GM12878 (cell line): ENCODE results near the gene FAM83D. TPM values are rescaled to one million over a fixed set of nuclear protein-coding genes. Genes with fewer than 3 reads are reported as not detected.

Experiments
- ATAC-seq: fragments of 200-7000 bp; cut with Tn5 transposase; 3 replicates; pipeline ENCODE4 v1.9.1; 2020; ENCODE audit warnings: mild to moderate bottlenecking, moderate library complexity
- BruUV-seq: library from RNA; stranded (reverse); fragments of 400-500 nt; replicated peaks from 2 replicates; lab custom pipeline; 2021; lab: Mats Ljungman, UMichigan
- CTCF ChIA-PET: fragments of 300-600 bp; sonication (Branson Sonifier 250); formaldehyde crosslinking; extraction: SDS; loops from one replicate; lab custom pipeline; 2021; ENCODE audit warnings: inconsistent platforms; lab: Yijun Ruan, JAX
- POLR2A ChIA-PET: fragments of 350-600 bp; formaldehyde crosslinking; extraction: SDS; loops from one replicate; lab custom pipeline; 2021; ENCODE audit warnings: inconsistent platforms; lab: Charles Lee
- RAD21 ChIA-PET: fragments of 300-600 bp; sonication (Branson Sonifier 250); formaldehyde crosslinking; loops from one replicate; lab custom pipeline; 2023; ENCODE audit warnings: antibody characterized with exemption; ENCODE audit not compliant: unreplicated experiment; lab: Charles Lee
- SMC1A ChIA-PET: fragments of 300-600 bp; sonication (Branson Sonifier 250); formaldehyde crosslinking; loops from one replicate; lab custom pipeline; 2023; ENCODE audit not compliant: unreplicated experiment, uncharacterized antibody; lab: Charles Lee
- DNase-seq: peaks from one replicate; pipeline ENCODE4 v3.0.0-alpha.2; 2011; ENCODE audit warnings: low read depth, low spot score
- FAIRE-seq: peaks from 3 replicates; lab custom pipeline; 2011; peaks lifted over from hg19 to GRCh38; lab: Jason Lieb, UNC
- H2AFZ ChIP-seq: 2 replicates; pipeline ENCODE4 v1.6.0; 2011; ENCODE audit warnings: low read depth, low read length, control low read depth; ENCODE audit not compliant: control insufficient read depth
- H3K27ac ChIP-seq: 2 replicates; pipeline ENCODE4 v1.5.1; 2011; ENCODE audit warnings: control low read depth; ENCODE audit not compliant: control insufficient read depth, insufficient read depth
- H3K27me3 ChIP-seq, 2 experiments: replicated peaks in 1 of 2; 2 replicates each; pipeline versions ENCODE4 v1.6.0 to v1.6.1; 2011; ENCODE audit warnings: low read length in 1 of 2; ENCODE audit not compliant: control insufficient read depth in 2 of 2, insufficient read depth in 2 of 2
- H3K36me3 ChIP-seq, 2 experiments: 2 replicates each; pipeline ENCODE4 v1.5.1; 2011; ENCODE audit warnings: low read length in 1 of 2; ENCODE audit not compliant: control insufficient read depth in 2 of 2, insufficient read depth in 2 of 2
- H3K4me1 ChIP-seq: 2 replicates; pipeline ENCODE4 v1.6.1; 2011; ENCODE audit warnings: mild to moderate bottlenecking, low read length, moderate library complexity, mixed read lengths; ENCODE audit not compliant: control insufficient read depth, insufficient read depth
- H3K4me2 ChIP-seq: 2 replicates; pipeline ENCODE4 v1.6.0; 2011; ENCODE audit warnings: control low read depth; ENCODE audit not compliant: control insufficient read depth, insufficient read depth
- H3K4me3 ChIP-seq: fragments of 200-600 bp; sonication (generic); 2 replicates; pipeline ENCODE4 v1.5.1; 2016
- H3K79me2 ChIP-seq: 2 replicates; pipeline ENCODE4 v1.6.0; 2011; ENCODE audit warnings: low read length; ENCODE audit not compliant: control insufficient read depth, insufficient read depth
- H3K9ac ChIP-seq: 2 replicates; pipeline ENCODE4 v1.8.0; 2011; ENCODE audit warnings: low read length, control low read depth, mixed read lengths; ENCODE audit not compliant: control insufficient read depth, insufficient read depth
- H3K9me3 ChIP-seq: replicated peaks from 3 replicates; pipeline ENCODE4 v1.5.1; 2011; ENCODE audit warnings: mild to moderate bottlenecking, low read length; ENCODE audit not compliant: control insufficient read depth, insufficient read depth
- H4K20me1 ChIP-seq: 2 replicates; pipeline ENCODE4 v1.6.0; 2011; ENCODE audit not compliant: control insufficient read depth, insufficient read depth
- EED ChIP-seq: sonication (generic); IDR thresholded peaks from 2 replicates; pipeline ENCODE4 v1.6.1; 2016; ENCODE audit warnings: antibody characterized with exemption, low read depth
- IRF5 ChIP-seq: fragments of 450-650 bp; IDR thresholded peaks from 2 replicates; pipeline ENCODE4 v1.6.1; 2017; ENCODE audit warnings: borderline replicate concordance
- MLLT1 ChIP-seq: fragments of 450-650 bp; IDR thresholded peaks from 2 replicates; pipeline ENCODE4 v1.6.1; 2016; ENCODE audit warnings: mild to moderate bottlenecking
- NFYA ChIP-seq: IDR thresholded peaks from 2 replicates; pipeline ENCODE4 v1.6.1; 2011; ENCODE audit warnings: low read depth, mild to moderate bottlenecking, low read length, improper control_type of control experiment, borderline replicate concordance
- USF1 ChIP-seq: IDR thresholded peaks from 2 replicates; pipeline ENCODE4 v1.6.1; 2011; ENCODE audit warnings: borderline replicate concordance, low read depth, mild to moderate bottlenecking, moderate library complexity, mixed read lengths, low read length; ENCODE audit not compliant: insufficient read depth; ENCODE audit errors: extremely low read length
- ZBTB33 ChIP-seq: fragments of 450-650 bp; IDR thresholded peaks from 2 replicates; pipeline ENCODE4 v1.6.1; 2017; ENCODE audit warnings: mild to moderate bottlenecking
- ZNF687 ChIP-seq: fragments of 450-650 bp; IDR thresholded peaks from 2 replicates; pipeline ENCODE4 v1.6.1; 2017; ENCODE audit warnings: mild to moderate bottlenecking, moderate library complexity
- WGBS: methylation state at CpG from one replicate; pipeline ENCODE4 v1.1.6; 2016; ENCODE audit warnings: low lambda C conversion rate; ENCODE audit not compliant: insufficient replicate concordance, insufficient coverage; ENCODE audit errors: missing lambda C conversion rate; 5-methylcytosine and 5-hydroxymethylcytosine counted together
- in situ Hi-C: fragments of 300-500 bp; cut with MboI; formaldehyde crosslinking; loops from 9 replicates; pipeline ENCODE4 v1.14.3; 2018; ENCODE audit warnings: mixed read lengths
- intact Hi-C: fragments of 100-400 bp; cut with micrococcal nuclease; formaldehyde crosslinking; loops from one replicate; pipeline ENCODE4 v1.14.2; 2022; ENCODE audit not compliant: unreplicated experiment
- polyA plus RNA-seq, 11 experiments: library from polyadenylated mRNA; depleted of rRNA in 4 of 11; unstranded in 6 of 11; stranded (reverse) in 5 of 11; fragments of >200 nt; fragmentation: Nextera tagmentation in 4 of 11; fragmentation: Illumina TruSeq in 1 of 11; extraction: Ambion mirVana in 4 of 11; extraction: Trizol in 1 of 11; gene quantifications; 1 replicate in 1 of 11; 2 replicates in 10 of 11; pipeline versions ENCODE4 v1.2.1 to v1.2.3, GENCODE V29; 2011 to 2016; ENCODE audit warnings: inconsistent platforms in 2 of 11, missing spikeins in 2 of 11, low read depth in 1 of 11
- total RNA-seq, 4 experiments: library from RNA; depleted of rRNA in 3 of 4; stranded (reverse); fragments of >200 nt in 3 of 4; fragmentation: Illumina TruSeq in 1 of 4; extraction: Trizol in 1 of 4; gene quantifications; 2 replicates each; pipeline versions ENCODE4 v1.2.1 to v1.2.3, GENCODE V29; 2013 to 2021

FAM83D gene
- total and polyA plus RNA-seq, 10 of the 15 experiments (the other 5 are each of a cell fraction or from before 2014, with no cell fraction given): 4.5 to 34.8 (median 19.2) TPM

GRCh38 chr20:38905375-38905774 lies 20.8 kb upstream of the FAM83D start:
- Histone ChIP-seq H3K27me3 (no peaks in the 10 kb centered on the region), H3K36me3 (peaks cover 59 to 63% of the 10 kb centered on the region in 2 experiments), H3K9ac (no peak overlapping the region), H4K20me1 (no peaks in the 10 kb centered on the region), H3K4me2 (no peak overlapping the region), H3K79me2 (no peaks in the 10 kb centered on the region), H3K4me3 (no peak overlapping the region), H3K9me3 (no peaks in the 10 kb centered on the region; the same call in 2 of the 3 replicates), H3K4me1 (no peaks in the 10 kb centered on the region), H3K27ac (no peak overlapping the region), H2AFZ (no peak overlapping the region)
- ChIA-PET POLR2A (no interaction called here), RAD21 (no interaction called here), SMC1A (interaction anchor here (0.8 to 1.5 kb wide), 4 partner anchors 18 to 257 kb away, joined by 3 to 6 read pairs (median 4); no protein-coding TSS in a partner anchor), CTCF (interaction anchor here (0.7 kb wide), 2 partner anchors 12 to 130 kb away, joined by 3 read pairs; no protein-coding TSS in a partner anchor)
- ATAC-seq (no peak), DNase-seq (no peak), FAIRE-seq (no peak)
- TF ChIP-seq EED (no peak), ZBTB33 (no peak), IRF5 (no peak), USF1 (no peak), NFYA (no peak), MLLT1 (no peak), ZNF687 (no peak)
- WGBS: 95% methylated on average over 1 of the region's 1 CpG
- in situ Hi-C loops: no loop called here
- BruUV-seq: no TSS peak
- intact Hi-C loops: no loop called here
